ENCODE results near the gene NPTN.

NPTN gene

GRCh38 chr15:73631915-73632669 is 1.1 kb downstream of the NPTN start:
- no peak for DNase-seq (ENCODE audit: low read depth)

- no peak for DNase-seq (ENCODE audit: low read depth)
These were observed 2.2 kb downstream of the NPTN start for GRCh38 chr15:73630921-73631362.

- no peak for DNase-seq (ENCODE audit: low read depth)
These were observed 3.3 kb downstream of the NPTN start for GRCh38 chr15:73629798-73630429.

DNA sequence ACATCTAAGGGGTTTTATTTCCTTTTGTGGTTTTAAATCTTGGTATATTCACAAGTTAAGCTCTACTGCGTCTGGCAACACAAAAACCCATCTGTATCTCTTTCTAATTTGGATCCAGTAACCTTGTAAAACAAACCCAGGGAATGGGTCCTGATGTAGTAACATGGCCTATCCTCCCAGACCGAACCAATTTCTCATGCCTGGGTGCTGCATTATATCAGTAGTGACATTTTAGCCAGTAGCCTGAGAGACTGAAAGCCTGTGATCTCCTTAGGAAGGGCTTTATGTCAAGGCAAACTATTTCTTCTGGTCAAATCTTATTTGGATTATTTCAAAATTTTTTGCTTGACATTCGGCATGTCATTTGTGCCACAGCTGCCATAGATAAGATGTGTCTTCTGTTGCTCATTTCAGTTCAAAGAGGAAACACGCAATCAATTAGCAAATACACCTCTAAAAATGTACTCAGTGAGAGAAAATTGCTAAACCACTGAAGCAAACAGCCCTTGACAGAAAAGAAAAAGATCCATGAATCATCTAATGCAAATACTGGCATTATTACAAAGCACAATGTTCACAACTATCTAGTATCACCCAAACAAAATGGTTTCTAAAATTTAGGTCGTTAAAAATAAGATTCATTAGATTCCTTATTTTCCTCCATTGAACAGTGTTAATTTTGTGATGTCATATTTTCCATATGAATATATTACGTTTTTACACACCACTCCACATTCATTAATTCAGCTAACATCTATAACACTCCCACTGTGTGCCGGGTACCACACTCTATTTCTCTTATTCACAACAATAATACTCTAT is 4.0 kb downstream of the NPTN start:
- no peak for DNase-seq (ENCODE audit: low read depth)

DNA sequence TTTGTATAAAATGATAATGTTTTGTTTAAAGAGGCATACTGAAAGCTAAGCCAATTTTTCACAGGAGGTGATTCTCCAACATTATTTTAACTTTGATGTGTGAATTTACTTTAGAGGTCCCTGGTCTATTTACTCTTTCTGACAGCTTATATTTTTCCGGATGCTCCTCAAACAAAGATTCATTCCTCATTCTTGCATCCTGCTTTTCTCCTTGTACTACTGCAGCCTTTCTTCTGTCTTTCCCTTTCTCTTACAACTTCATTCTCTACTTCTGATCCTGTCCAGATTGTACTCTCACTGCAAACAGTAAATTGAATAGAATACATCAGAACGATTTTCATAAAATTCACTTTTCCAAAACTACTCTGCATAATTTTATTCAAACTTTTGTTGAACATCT is 5.1 kb downstream of the NPTN start:
- no peak for DNase-seq (ENCODE audit: low read depth)

- no peak for DNase-seq (ENCODE audit: low read depth)
These were observed 7.1 kb downstream of the NPTN start for GRCh38 chr15:73626072-73626471.

GRCh38 chr15:73624530-73624929 is 8.7 kb downstream of the NPTN start:
- no peak for DNase-seq (ENCODE audit: low read depth)

- DNase-seq (ENCODE audit: low read depth): no peak
These were observed 11.8 kb downstream of the NPTN start for GRCh38 chr15:73621286-73621826.

DNA sequence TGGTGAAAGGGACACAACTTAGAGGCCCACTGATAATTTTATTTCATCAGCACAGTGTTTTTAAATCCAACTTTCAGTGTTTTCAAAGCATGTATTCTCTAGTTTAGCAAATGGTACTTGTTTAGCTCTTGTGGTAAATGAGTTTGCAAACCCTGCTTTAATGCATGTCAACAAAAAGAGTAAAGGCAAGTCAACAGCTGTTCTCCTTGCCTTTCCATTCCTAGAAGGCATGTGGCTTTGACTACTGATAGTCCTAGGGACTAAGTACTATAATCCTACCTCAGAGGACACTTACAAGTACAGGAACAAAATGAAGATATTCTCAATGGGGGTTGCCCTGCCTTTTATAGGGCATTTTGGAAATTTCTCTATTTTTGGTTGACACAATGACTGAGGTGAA is 13.1 kb downstream of the NPTN start:
- no peak for DNase-seq (ENCODE audit: low read depth)

DNA sequence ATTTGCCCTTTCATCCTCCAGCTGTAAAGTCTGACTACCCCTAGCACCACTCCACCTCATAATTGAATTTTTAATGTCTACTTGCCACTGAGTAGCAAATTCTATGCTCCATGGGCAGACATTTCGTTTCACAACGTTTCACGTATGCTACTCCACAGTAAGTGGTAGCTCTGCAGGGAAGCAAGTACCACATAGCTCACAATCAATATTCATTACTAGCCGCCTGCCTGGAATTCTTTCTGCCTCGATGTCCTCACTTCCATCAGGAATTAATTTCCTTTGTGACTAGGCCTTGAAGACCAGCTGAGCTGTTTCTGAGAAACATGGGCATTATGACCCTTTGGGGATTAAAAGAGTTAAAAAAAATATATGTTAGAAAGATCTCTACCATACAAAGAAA is 15.3 kb downstream of the NPTN start:
- no peak for DNase-seq (ENCODE audit: low read depth)

- DNase-seq (ENCODE audit: low read depth): no peak
These were observed 15.8 kb downstream of the NPTN start for GRCh38 chr15:73617301-73617831.

- DNase-seq (ENCODE audit: low read depth): peak; percentile 28
These were observed 24.2 kb downstream of the NPTN start for GRCh38 chr15:73608941-73609340.

- DNase-seq (ENCODE audit: low read depth): no peak
These were observed 24.7 kb downstream of the NPTN start for GRCh38 chr15:73608475-73608874.

GRCh38 chr15:73607843-73608242 is 25.3 kb downstream of the NPTN start:
- DNase-seq (ENCODE audit: low read depth): no peak

- no peak for DNase-seq (ENCODE audit: low read depth)
These were observed 25.8 kb downstream of the NPTN start for GRCh38 chr15:73607405-73607804.

- no peak for DNase-seq (ENCODE audit: low read depth)
These were observed 27.3 kb downstream of the NPTN start for GRCh38 chr15:73605759-73606436.

DNA sequence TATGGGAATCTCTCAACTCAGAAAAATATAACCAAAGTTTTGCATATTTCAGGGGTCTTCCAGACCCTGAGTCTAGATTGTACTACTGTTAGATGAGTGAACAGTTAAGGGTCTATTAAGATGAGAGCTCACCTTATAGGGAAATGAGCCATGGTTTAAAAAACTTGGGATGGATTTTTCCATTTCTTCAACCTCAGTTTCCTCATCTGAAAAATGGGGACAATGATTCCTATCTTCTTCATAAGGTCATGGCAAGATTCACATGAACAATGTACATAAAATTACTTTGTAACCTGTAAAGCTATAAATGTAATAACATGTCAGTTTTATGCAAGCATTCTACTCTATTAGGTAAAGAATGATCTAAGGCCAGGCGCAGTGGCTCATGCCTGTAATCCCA is 28.7 kb downstream of the NPTN start:
- no peak for DNase-seq (ENCODE audit: low read depth)

GRCh38 chr15:73602992-73603391 is 30.2 kb downstream of the NPTN start:
- DNase-seq (ENCODE audit: low read depth): no peak

DNA sequence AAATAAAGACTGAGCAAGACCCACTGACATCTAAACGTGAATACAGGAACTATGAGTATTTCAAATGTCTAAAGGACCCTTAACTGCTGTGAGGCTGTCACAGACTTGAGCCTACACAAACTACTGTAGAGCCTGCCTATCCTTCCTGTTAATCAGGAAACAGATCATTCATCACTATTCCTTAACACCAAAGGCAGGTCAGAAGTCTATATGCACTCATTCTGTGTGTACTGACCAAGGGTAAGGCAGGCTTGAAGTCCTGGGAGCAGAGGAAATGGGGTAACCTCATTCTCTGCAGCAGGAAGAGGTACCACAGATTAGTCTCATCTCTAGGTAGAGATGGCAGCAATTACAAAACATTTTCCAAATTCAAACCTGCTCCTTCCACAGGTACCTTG is 30.7 kb downstream of the NPTN start:
- no peak for DNase-seq (ENCODE audit: low read depth)

DNA sequence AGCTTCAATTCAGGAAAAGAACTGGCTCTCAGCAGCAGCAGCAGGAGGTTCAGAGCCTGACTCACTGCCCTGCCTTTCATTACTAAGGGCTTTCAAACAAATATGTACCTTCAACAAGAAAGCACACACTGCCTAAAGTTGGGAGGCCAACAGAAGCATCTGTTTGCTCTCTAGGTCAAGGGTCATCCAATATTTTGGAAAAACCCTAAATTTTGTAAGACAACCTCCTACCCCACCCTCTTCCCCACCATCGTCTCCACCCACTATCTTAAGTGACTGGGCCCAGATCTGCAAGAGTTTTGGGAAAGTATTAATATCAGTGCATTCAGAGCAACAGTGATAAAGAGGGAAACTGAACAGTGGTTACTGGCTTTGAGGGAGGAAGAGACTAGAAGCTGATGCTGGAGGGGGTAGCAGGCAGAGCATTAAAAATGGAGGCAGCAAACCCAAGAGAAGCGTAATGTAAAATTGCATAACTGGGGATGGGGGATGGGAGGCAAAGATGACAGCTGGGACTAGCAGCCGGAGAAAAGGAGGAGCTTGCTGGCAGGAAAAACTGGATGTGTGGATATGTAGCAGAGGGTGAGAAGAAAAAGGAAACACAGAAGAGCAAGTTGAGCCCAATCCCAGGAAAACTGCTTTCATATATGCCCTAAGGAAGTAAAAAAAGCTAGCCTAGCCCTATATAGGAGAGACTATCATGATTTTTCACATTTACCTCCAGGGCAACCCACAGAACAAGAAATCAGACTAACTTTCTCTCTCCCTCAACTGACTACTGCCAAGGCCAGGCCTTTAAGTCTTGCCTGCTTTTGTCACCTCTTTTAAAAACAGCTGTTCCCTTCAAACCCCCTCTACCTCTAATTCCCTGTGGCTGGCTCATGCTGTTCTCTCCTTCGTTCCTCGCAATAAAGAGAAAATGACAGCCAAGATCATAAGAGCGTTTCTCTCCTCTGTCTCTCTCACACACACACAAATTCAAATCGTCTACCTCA is 31.4 kb downstream of the NPTN start:
- DNase-seq (ENCODE audit: low read depth): no peak

Data from GM04504 (cell line).